Astrocyte (in vitro differentiated cells and primary cell): ENCODE data around the gene PPP6R2.

Source experiments
- CTCF ChIP-seq: IDR thresholded peaks from 2 replicates; pipeline ENCODE4 v1.5.1; 2011; ENCODE audit warnings: low read depth, mild to moderate bottlenecking, inconsistent platforms, low read length, moderate library complexity; ENCODE audit not compliant: insufficient read depth
- EZH2 ChIP-seq: IDR thresholded peaks from 2 replicates; pipeline ENCODE4 v1.6.1; 2012; ENCODE audit warnings: mild to moderate bottlenecking, low read length, inconsistent platforms; ENCODE audit not compliant: insufficient read depth

GRCh38 chr22:50434849-50435248 is 91.7 kb downstream of the PPP6R2 start:
- no peak for TF ChIP-seq CTCF
- no peak for TF ChIP-seq EZH2
